HUDEP-2 (cell line): Measurements from ENCODE around the gene HSDL1.

Experiments used
- DNase-seq, 76 experiments: peaks; one replicate each; lab custom pipeline; 2025; ENCODE audit not compliant: unreplicated experiment in 76 of 76; lab: John Stamatoyannopoulos, UW

HSDL1 gene

DNA sequence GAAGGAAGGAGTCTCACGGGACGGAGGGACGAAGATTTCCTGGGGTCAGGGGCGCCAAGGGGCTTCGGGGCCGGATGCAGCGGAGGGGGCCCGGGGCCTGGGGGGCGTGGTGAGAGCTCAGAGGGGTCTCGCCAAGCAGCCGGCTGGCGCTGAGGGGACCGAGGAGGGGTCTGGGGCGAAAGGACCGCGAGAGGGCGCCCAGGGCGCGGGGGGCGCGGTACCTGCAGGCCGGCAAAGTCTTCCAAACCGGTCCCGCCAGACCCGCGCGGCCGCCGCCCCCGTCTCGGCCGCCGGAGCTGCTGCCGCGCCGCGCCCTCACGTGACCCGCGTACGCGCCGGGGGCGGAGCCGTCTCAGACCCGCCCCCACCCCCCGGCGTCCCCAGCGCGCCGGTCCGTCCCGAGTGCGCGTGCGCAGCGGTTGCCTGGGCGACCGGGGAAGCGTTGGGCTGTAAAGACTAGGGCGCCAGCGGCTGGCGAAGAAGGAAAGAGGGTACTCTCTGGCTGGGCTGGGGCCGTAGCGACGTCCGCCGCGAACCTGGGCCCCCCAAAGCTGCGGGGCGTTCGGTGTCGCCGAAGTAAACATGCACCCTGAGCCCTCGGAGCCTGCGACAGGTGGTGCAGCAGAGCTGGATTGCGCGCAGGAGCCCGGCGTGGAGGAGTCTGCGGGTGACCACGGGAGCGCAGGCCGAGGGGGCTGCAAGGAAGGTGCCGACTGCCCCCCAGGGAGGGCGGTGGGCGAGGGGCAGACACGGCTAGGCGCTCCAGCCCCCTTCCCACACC, at the start of gene HSDL1, which contains the start of gene DNAAF1:
Gene HSDL1 (minus strand): TSS at position 319 of the 781 bp plus-strand sequence. CDS start 13,856 bp downstream, outside the sequence.
Gene DNAAF1 (plus strand): TSS at position 450 of the 781 bp plus-strand sequence. CDS start 133 bp downstream, at position 583.
- peak in 71 of 76 experiments; percentile 18 to 90 (median 79) for DNase-seq

DNA sequence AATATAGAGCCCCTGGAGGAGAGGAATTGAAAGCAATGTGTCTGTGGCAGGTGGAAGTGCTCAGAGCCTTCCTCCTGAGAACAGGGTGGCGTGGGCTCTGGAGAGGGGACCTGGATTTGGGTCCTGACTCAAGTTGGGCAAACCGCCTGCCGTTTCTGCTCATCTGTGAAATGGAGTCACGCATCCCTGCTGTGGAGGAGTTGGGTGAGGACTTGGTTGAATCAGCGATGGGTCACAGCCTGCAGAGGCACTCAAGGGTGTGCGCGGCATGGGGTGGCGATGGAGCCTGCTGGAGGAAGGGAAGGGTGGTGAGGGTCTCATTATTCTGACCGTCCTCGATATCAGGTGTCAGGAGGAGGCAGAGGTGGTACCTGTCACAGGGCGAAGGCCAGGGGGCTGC, 49.0 kb upstream of the HSDL1 start:
- no peak for DNase-seq

DNA sequence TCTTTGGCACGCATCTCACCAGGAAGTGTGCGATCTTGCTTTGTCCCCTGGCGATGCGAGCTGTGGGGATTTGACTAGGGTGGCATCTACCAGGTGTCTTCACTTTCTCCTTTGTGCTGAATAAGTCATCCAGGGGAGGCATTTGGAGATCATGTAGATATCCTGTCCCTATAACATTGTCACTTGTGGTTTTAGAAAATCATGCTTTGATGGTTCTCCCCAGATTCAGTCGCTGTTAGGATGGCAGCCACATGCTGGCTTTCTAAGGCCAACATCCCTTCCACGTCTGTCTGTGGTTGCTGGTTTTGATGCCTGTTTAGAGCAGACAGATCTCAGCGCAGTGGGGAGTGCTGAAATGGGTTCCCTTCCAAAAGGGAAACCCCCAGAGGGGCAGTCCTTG, 48.5 kb upstream of the HSDL1 start:
- no peak for DNase-seq

DNA sequence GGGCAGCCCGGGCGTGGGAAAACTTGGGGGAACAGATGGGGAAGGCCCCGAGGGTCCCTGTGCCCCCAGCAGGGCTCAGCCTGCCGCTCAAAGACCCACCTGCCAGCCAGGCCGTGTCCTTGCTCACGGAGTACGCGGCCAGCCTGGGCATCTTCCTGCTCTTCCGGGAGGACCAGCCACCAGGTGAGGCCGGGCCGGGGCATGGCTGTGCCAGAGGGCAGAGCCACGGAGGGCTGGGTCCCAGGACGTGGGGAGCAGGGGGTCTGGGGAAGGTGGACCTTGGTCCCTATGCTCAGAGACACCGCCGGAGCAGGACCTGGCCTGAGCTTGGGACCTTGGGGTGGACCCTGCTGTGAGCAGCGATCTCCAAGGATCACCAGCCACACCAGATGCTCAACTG, 46.5 kb upstream of the HSDL1 start:
- DNase-seq: no peak

DNA sequence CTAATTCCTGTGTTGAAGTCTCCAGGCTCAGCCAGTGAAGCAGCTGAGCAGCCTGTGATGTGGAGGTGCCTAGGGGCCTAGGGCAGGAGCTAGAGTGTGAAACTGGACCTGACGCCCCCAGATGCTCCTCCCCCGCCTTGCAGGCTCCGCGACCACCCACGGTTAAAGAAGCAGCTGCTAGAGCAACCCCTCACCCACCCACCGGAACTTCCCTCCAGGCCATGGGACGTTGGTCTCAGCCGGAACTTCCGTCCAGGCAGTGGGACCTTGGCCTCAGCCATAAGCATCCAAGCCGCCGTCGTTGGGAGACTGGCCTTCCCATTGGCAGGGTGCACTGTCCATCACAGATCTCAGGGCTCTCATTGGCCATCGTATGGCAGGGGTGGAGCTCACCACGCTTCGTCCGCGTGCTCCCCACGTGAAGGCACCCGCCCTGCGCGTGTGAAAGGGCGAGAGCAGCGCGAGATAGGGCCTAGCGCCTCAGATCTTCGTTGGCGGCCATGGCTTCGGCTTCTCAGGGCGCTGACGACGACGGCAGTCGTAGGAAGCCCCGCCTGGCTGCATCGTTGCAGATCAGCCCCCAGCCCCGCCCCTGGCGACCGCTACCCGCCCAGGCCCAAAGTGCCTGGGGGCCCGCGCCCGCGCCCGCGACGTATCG, 45.9 kb upstream of the HSDL1 start, which contains the start of gene ADAD2:
Gene ADAD2 (plus strand): TSS at position 427 of the 658 bp plus-strand sequence. CDS start 74 bp downstream, at position 501.
- no peak for DNase-seq

DNA sequence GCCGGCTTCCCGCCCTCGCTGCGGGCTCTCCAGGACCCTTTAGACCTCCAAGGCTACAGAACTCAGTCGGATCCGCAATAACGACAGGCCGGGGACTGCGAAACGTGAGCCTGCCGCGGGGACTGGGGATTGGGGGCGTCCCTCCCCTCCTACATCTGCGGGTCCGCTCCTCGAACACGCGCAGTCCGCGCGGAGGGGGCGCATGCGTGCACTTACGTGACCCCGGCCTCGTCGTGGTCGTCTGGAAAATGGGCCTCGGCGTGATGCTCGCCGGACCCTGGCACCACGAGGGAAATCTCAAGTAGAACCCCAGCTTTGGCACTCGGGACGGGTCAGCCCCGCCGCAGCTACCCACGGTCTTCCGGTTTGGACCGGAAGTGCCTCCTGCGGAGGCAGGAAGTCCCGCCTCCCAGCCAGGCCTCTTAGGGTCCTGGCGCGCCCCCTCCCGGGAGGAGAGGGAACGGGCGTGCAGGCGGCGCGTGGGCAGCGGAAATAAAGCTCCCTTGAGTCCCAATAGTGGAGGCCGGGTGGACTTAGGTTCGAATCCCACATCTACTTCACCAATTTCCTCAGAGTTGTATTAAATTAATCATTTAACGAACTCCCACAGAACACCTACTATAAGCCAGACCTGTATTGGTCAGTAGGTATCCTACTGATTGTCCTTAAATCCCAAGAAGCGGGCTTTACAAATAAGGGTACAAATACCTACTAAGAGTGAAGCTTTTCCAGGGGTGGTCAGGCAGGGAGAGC, 41.9 kb upstream of the HSDL1 start, which contains the start of gene TAF1C:
Gene TAF1C (minus strand): TSS at position 373 of the 753 bp plus-strand sequence. CDS start 2,069 bp downstream, outside the sequence.
- peak in 75 of 76 experiments; percentile 24 to 90 (median 80) for DNase-seq

DNA sequence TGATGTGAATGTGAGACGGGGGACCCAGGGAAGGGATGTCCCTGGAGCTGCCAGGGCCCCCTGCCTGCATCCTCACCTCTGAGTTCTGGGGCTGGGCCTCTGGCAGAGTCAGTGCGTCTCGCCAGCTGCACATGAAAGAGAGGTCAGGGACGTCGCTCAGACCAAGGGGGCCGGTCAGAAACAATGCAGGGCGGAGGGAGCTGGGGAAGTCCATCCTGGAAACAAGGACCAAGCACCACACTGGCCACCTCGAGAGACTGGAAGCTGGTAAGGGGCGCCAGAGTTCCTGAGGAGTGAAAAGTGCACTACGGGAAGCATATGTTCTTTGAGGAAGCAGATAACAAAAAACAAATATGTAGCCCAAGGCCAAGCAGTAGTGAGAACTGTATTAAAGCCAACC, 39.8 kb upstream of the HSDL1 start:
- no peak for DNase-seq

DNA sequence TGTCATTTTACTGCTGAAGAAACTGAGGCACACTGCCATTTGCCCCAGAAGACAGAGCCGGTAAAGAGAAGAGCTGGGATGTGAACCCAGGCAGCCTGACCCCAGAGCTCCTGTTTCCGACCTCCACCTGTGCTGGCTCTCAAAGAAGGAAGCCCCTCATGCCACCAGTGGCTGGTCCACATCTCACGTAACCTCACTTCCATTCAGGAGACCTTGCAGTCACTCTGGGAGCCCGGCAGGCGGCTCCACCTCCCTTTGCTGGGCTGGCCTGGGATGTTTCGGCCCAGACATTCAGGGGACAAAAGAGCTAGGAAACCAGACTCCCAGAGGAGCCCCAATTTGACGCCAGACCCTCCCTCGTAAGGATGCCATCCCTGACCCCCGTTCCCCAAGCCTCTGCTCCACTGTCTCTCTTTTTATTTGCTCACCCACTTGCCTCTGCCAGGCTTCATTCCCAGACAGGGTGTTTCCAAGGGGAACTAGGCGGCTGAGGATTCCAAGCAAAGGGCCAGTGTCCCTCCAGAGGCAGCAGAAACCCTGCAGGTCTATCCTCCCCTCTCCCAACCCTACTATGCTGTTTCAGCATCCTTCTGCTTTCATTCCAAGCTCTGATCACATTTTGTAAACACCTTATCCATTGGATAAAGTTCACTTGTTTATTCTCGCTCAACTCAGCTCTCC, 39.1 kb upstream of the HSDL1 start:
- no peak for DNase-seq

DNA sequence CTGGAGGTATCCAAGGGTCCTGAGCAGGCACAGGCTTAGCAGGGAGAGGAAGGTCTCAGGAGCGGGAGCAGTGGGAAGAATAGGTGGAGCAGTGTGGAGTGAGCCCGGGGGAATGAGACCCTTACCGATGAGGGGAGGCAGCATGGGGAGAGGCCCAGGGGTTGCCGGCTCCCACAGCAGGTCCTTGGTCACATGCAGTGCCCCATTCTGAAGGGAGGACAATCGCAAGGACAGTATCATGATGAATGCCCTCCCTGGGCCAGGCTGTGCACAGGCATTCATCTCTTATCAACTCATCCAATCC, 38.5 kb upstream of the HSDL1 start:
- DNase-seq: no peak

DNA sequence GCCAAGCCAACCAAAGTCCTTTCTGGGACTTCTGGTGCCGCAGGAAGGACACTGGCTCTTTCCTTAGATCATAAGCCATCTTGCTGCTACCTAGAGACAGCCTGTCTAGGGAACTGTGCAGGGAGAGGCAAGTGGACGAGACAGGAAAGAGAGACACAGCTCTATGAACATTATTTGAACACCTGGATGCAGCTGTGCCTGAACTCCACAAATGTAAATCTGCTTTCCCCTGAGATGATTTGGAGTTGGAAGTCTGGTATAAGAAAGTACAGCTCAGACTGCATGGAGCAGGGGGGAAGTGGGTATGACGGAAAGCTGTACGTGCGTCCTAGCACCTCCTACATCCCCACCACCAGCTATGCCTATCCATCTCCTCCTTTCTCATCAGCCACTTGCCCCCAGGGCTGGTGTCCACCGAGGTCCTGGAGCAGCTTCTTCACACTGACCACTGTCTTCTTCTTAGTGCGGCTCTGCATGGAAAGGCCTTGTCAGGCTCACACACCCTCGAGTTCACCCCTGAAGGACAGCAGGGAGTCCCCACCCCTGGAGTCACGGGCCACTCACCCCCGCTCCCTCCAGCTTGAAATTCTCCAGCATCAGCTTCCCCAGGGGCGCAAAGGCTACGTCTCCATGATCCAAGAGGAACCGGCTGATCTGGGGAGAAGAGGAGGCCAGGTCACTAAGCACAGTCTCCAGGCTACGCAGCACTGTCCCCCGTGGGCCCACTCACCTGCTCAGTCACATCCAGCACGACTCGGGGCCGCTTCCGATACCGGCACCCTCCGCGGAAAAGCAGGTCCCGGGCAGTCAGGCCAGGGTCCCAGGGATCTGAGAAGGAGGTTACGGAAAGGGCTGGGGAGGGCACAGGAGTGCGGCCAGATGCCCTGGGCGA, 37.9 kb upstream of the HSDL1 start:
- no peak for DNase-seq

DNA sequence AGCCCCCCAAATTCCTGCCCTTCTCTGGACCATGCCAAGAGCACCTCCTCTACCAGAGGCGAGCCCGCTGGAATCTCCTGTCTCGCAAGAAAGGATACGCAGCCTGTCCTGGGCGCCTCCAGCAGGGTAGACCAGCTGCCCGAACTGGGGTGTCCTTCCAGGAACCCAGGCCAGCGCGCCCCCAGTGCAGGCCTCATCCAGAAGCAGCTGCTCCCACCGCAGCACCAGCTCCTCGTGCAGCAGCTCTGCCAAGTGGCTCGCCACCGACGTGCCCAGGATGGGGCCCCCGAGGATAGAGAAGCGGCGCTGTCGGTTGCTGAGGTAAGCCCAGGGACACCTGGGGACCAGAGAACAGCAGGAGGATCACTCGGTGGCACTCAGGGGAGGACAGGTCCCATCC, 37.1 kb upstream of the HSDL1 start:
- no peak for DNase-seq

DNA sequence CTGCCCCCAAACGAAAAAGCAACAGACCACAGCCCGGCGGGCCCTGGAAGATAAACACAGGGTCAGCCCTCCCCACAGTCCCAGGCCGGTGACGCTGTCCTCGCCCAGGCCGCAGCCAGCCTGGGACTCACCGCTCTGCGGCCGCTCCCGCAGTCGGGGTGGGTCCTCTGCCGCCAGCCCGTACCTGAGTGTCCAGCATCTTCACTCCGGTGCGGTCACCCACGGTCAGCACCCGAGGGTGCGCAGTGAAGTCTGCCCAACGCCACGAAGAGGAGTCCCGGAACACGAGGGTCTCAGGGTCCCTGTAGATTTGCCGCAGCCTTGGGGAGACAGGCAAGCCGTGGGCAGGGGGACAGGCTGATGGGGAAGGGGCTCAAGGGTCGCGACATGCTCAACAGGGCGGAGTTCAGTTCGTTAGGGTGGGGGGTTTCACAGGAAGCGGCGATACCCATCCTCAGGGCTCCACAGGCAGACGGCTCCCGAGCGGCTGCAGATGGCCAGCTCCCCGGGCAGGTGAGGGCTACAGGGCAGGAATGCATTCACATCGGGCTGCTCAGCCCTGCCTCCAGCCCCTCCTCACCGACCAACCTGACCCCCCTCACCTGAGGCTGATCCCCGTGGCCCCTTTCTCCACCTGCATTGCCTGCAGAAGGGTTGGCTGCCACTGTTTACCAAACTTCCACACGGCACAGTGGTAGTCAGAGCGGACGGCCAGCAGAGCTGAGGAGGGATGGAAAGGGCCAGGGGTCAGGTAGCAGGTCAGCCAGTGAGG, 36.4 kb upstream of the HSDL1 start:
- DNase-seq: no peak

DNA sequence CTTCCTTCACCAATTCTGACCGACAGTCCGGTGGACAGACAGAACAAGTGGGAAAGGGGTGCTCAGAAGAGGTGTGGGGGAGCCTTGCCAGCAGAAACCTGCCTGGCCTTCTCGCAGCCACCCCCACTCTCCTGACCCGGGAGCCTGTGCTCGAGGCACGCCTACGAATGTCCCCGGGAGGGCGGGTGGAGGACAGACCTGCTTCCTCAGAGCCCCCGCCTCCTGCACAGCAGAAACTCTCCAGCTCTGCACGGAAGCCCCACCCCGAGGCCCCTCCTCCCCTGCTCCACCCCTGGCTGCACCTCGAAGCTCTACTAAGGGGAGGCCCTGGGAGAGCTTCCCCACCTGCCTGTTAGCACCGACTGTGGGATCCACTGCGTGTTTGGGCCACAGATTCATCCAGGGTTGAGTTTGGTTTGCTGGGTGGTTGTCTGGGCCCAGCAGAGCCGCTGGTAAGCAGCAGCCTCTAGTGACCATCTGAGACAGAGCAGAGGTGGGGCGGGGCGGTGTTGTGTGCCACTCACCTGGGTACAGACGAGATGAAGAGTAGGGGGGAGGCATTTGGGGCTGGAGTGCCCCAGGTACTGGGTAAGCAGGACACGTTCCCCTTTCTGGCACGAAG, 35.7 kb upstream of the HSDL1 start:
- peak in 9 of 76 experiments; percentile 4 to 34 (median 11) for DNase-seq

DNA sequence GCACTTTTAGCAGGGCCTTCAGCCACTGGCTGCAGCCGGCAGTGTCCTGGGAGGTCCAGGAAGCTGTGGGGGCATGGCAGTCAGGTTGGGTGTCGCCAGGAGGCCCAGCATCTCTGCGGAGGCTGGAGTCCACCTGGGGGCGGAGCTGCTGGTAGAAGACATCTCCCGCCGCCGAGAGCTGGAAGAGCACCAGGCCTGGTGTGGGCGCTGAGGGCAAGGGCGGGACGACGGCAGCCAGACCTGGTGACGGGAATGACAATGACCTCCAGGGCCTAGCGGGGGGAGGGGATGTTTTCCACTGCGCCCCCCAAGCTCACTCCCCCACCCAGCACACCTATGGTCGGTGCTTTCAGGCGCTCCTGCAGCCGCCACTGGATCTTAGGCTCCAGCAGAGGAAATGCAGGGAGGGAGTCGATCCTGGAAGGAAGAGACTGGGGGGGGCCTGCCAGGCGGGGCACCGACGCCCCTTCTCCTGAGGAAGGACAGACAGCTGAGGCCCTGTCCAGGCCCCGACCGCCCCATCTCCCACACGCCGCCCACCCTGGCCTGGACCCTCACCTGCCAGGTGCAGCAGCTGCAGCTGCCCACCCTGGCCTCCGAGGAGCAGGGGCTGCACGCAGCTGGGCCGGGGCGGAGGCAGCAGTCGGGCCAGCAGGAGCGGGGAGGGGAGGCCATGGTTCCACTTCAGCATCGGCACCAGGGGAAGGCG, 34.8 kb upstream of the HSDL1 start:
- no peak for DNase-seq

DNA sequence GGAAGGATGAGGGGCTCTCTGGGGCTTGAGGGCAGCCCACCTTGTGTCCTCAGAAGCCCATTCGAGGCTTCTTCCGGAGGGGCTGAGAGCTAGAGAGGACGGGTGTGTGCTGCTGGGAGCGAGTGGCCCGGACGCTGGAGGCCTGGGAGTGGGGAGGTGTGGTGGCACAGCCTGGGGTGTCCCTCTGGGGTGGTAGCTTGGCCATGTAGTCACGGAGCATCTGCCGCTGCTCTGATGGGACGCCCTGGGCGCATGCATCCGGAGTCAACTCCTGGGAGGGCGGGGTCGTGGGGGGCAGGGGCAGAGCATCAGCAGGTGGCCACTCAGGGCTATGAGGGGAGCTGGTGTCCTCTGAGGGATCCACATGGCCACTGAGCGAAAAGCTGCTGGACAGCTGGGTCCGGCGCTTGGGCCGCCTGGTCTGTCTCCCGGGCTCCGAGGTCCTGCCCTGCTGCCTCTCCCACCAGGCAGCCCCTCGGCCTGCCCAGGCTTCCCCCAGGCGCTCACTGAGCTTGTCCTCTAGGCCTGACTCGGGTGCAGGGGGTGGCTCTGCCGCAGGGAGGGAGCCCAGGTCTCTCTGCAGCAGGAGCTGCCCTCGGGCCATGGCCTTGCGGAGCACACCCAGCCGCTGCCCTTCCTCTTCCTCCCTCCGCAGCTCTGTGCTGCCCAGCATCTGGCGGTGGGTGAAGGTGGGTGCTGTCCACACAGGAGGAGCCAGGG, 34.1 kb upstream of the HSDL1 start:
- DNase-seq: no peak

DNA sequence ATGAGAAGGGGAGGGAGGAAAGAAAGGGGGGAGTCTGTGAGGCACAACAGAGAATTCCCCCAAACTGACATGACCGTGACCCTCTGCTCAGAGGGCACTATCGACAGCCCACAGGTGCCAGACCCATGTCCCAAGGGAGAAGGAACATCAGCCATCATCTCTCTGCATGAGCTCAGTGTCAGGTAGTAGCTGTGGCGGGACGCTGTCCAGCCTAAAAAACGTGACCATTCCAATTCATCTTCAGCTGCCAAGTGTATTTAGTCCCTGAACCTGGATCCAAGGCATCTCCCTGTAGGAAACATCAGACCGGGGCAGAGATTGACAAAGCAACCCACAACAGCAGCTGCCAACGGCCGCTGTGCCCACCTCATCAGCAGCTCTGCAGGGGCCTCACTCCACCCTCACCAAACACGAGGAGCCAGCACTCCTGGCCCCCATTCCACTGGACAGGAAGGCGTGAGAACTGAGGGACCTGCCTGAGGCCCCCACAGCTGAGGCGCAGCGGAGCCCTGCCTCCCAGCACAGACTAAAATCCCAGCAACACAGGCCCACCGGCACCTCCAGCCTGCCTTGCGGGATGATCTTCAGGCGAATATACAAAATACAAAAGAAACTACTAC, 33.3 kb upstream of the HSDL1 start:
- DNase-seq: no peak

DNA sequence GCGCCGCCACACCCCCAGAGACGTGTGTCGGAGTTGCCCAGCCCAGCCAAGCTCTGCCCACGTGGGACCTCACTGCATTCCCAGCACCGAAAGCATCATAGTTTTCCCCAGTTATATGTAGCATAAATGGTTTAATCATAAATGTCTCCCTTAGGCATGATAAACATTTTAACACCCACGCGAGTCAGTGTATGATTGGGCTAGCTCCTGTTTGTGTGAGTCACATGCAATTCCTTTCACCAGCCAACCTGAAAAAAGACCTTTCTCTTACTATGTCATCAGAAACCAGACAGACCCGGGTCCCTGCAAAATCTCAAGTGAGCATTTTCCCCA, 32.7 kb upstream of the HSDL1 start:
- DNase-seq: no peak
